B cell (primary cell): ENCODE results near the gene MICOS13. TPM values are rescaled to one million over a fixed set of nuclear protein-coding genes. Genes with fewer than 3 reads are reported as not detected.
A peak's percentile ranks its signal among the peaks of the same experiment; 100 is the strongest.
"Not testable (repeated sequence)": the region's sequence is repeated elsewhere in the genome, so short reads cannot be mapped to it uniquely, and the experiment has no call there.

Experiments used
- ATAC-seq: fragments of 200-7000 bp; cut with Tn5 transposase; one replicate; pipeline ENCODE4 v1.10.0; 2021; ENCODE audit warnings: low read depth, mild to moderate bottlenecking, moderate number of reproducible peaks, moderate library complexity
- CTCF ChIA-PET: fragments of 350-600 bp; sonication (Branson Sonifier 250); formaldehyde crosslinking; loops from one replicate; lab custom pipeline; 2021; ENCODE audit warnings: antibody characterized with exemption, inconsistent platforms; lab: Charles Lee
- POLR2A ChIA-PET: fragments of 350-600 bp; sonication (Branson Sonifier 250); formaldehyde crosslinking; loops from one replicate; lab custom pipeline; 2021; ENCODE audit warnings: antibody characterized with exemption; lab: Charles Lee
- DNase-seq: peaks from one replicate; pipeline ENCODE4 v3.0.0; 2013
- H2AFZ ChIP-seq: 2 replicates; pipeline ENCODE4 v1.6.1; 2012; ENCODE audit warnings: mild to moderate bottlenecking, low read depth, low read length; ENCODE audit not compliant: insufficient read depth, poor library complexity, severe bottlenecking
- H3K27ac ChIP-seq, 2 donors: 1 replicate in 1 of 2; 2 replicates in 1 of 2; pipeline ENCODE4 v1.5.1; 2012 to 2013; ENCODE audit warnings: low read length in 2 of 2, mild to moderate bottlenecking in 2 of 2, moderate library complexity in 1 of 2
- H3K27me3 ChIP-seq, 4 experiments: fragments of 200-600 bp in 1 of 4; sonication (generic) in 1 of 4; replicated peaks in 1 of 4; 1 replicate in 2 of 4; 2 replicates in 2 of 4; pipeline versions ENCODE4 v1.6.1 to v1.7.0; 2013 to 2016; ENCODE audit warnings: low read length in 3 of 4, mild to moderate bottlenecking in 2 of 4, mixed read lengths in 1 of 4, moderate library complexity in 1 of 4; ENCODE audit not compliant: insufficient read depth in 4 of 4, control insufficient read depth in 3 of 4; ENCODE audit errors: control extremely low read depth in 1 of 4
- H3K36me3 ChIP-seq, 2 experiments: replicated peaks in 1 of 2; 1 replicate in 1 of 2; 2 replicates in 1 of 2; pipeline versions ENCODE4 v1.6.1 to v1.7.1; 2013; ENCODE audit warnings: low read length in 1 of 2; ENCODE audit not compliant: insufficient read depth in 2 of 2, control insufficient read depth in 1 of 2; ENCODE audit errors: control extremely low read depth in 1 of 2, extremely low read depth in 1 of 2
- H3K4me1 ChIP-seq, 2 donors: fragments of 200-600 bp in 1 of 2; sonication (generic) in 1 of 2; 1 replicate in 1 of 2; 2 replicates in 1 of 2; pipeline versions ENCODE4 v1.5.1 to v1.6.1; 2013 to 2017; ENCODE audit warnings: low read length in 2 of 2; ENCODE audit not compliant: control insufficient read depth in 2 of 2, insufficient read depth in 2 of 2
- H3K4me2 ChIP-seq: replicated peaks from 2 replicates; pipeline ENCODE3; 2012; ENCODE audit warnings: mild to moderate bottlenecking, low read depth, low read length; ENCODE audit not compliant: poor library complexity, severe bottlenecking
- H3K4me3 ChIP-seq, 5 experiments: fragments of 200-600 bp in 1 of 5; sonication (generic) in 1 of 5; 1 replicate in 3 of 5; 2 replicates in 2 of 5; pipeline versions ENCODE4 v1.5.1 to v1.7.0; 2011 to 2016; ENCODE audit warnings: low read length in 4 of 5, mild to moderate bottlenecking in 4 of 5, low read depth in 2 of 5, control low read depth in 1 of 5, moderate library complexity in 1 of 5; ENCODE audit not compliant: insufficient read depth in 1 of 5; ENCODE audit errors: control extremely low read depth in 1 of 5, extremely low read depth in 1 of 5
- H3K79me2 ChIP-seq: fragments of 200-600 bp; sonication (generic); one replicate; pipeline ENCODE4 v1.6.0; 2016; ENCODE audit warnings: low read length; ENCODE audit not compliant: control insufficient read depth, insufficient read depth
- H3K9ac ChIP-seq: fragments of 200-600 bp; sonication (generic); 2 replicates; pipeline ENCODE4 v1.6.1; 2017; ENCODE audit warnings: mild to moderate bottlenecking, low read length, moderate library complexity
- H3K9me3 ChIP-seq, 3 donors: one replicate each; pipeline versions ENCODE4 v1.6.1 to v1.7.1; 2013; ENCODE audit warnings: low read length in 2 of 3; ENCODE audit not compliant: control insufficient read depth in 2 of 3, insufficient read depth in 1 of 3; ENCODE audit errors: control extremely low read depth in 1 of 3
- H4K20me1 ChIP-seq: 2 replicates; pipeline ENCODE4 v1.6.0; 2012; ENCODE audit warnings: mild to moderate bottlenecking, low read length; ENCODE audit not compliant: insufficient read depth, control insufficient read depth, poor library complexity, severe bottlenecking
- H3K27ac Mint-ChIP-seq: one replicate; pipeline ENCODE4 v1.8.0; 2021; ENCODE audit warnings: mixed read lengths
- H3K27me3 Mint-ChIP-seq: one replicate; pipeline ENCODE4 v1.8.0; 2021; ENCODE audit warnings: mixed read lengths
- H3K4me1 Mint-ChIP-seq: one replicate; pipeline ENCODE4 v1.8.0; 2021; ENCODE audit warnings: mixed read lengths
- H3K4me3 Mint-ChIP-seq: one replicate; pipeline ENCODE4 v1.8.0; 2021; ENCODE audit warnings: mixed read lengths
- H3K9me3 Mint-ChIP-seq: one replicate; pipeline ENCODE4 v1.8.0; 2022; ENCODE audit warnings: mixed read lengths; ENCODE audit not compliant: insufficient read depth
- CTCF ChIP-seq: fragments of 200-600 bp; IDR thresholded peaks from one replicate; pipeline ENCODE4 v1.8.0; 2022; ENCODE audit warnings: antibody characterized with exemption, mild to moderate bottlenecking
- EZH2 ChIP-seq: IDR thresholded peaks from 2 replicates; pipeline ENCODE4 v1.6.1; 2012; ENCODE audit warnings: borderline replicate concordance, low read depth, mild to moderate bottlenecking, moderate library complexity, low read length; ENCODE audit not compliant: insufficient read depth, poor library complexity, severe bottlenecking
- WGBS: methylation state at CpG from one replicate; pipeline ENCODE4 v1.1.5; 2013; ENCODE audit warnings: missing lambda C conversion rate; ENCODE audit not compliant: insufficient coverage; 5-methylcytosine and 5-hydroxymethylcytosine counted together
- intact Hi-C: fragments of 100-400 bp; cut with micrococcal nuclease; formaldehyde crosslinking; loops from one replicate; pipeline ENCODE4 v1.10.0; 2022
- polyA plus RNA-seq: library from polyadenylated mRNA; depleted of rRNA; stranded (reverse); fragments of >200 nt; gene quantifications from 2 replicates; pipeline ENCODE4 v1.2.3, GENCODE V29; 2012
- total RNA-seq, 2 donors: library from RNA; stranded (reverse); fragments of 120-200 nt in 1 of 2; gene quantifications; 1 replicate in 1 of 2; 2 replicates in 1 of 2; pipeline versions ENCODE4 v1.2.3 to v1.2.4, GENCODE V29; 2013 to 2022

The MICOS13 gene
- total and polyA plus RNA-seq, 2 donors (not counting 1 experiment from before 2014, with no cell fraction given): 30.8 to 41.9 TPM

DNA sequence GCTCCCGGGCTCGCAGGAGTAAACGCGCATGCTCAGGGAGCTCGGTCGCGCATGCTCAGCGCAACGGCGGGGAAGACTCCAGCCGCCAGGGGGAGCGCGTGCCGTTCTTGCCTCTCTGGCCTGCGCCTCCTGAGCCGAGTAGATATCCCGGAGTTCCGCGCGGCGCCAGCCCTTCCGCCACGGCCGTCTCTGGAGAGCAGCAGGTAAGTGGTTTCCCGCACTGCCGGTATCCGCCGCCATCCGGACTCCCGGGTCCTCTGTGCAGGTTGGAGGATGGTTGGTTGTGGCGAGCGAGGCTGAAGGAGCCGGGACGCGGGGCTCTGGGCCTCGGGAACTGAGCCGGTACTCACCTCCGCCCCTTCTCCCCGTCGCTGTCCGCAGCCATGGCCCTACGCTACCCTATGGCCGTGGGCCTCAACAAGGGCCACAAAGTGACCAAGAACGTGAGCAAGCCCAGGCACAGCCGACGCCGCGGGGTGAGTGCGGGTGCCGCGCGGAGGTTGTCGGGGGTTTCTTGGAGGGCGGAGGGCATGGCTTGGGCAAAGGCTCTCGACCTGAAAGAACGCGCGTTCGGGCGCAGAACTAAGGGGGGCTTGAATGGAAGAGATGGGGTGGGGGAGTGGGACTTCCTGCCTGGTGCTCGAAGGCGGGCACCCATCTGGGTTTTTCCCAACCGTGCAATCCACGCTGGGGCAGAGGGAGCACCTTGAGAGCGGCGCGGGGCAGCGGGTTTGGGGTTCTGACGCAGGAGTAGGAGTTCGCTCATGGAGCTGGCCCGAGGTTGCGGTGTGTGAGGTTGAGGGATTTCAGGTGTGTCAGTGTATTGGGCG is 10.0 kb upstream of the MICOS13 start, which contains the start of gene RPL36:
RPL36 (plus strand) TSS at position 171 of the 830 bp plus-strand sequence; CDS start at position 384, 213 bp downstream.
- Mint-ChIP-seq H3K4me1 (peaks cover 43% of the 10 kb centered on the region), H3K9me3 (no peaks in the 10 kb centered on the region), H3K4me3 (peak within 1 kb of the TSS; percentile 94), H3K27me3 (no peaks in the 10 kb centered on the region), H3K27ac (peak within 1 kb of the TSS; percentile 93)
- Histone ChIP-seq H3K79me2 (peaks cover 41% of the 10 kb centered on the region), H3K4me2 (peak within 1 kb of the TSS; percentile 85), H3K27me3 (no peaks in the 10 kb centered on the region), H3K9me3 (peaks cover 0 to 12% (median 0%) of the 10 kb centered on the region in 3 donors), H3K4me3 (peak within 1 kb of the TSS; percentile 27 to 98 (median 93)), H2AFZ (peak within 1 kb of the TSS; percentile 86), H3K27ac (peak within 1 kb of the TSS; percentile 88 to 89), H3K4me1 (peaks cover 14 to 39% of the 10 kb centered on the region in 2 donors), H3K36me3 (peaks cover 0 to 37% of the 10 kb centered on the region in 2 experiments), H3K9ac (peak within 1 kb of the TSS; percentile 93), H4K20me1 (peaks cover 52% of the 10 kb centered on the region)
- under 1% methylated on average over 70 of the region's 73 CpGs for WGBS
- TF ChIP-seq EZH2 (no peak), CTCF (peak; percentile 94)
- ChIA-PET CTCF (interaction anchor here (0.6 to 3.1 kb wide), 11 partner anchors 9 to 1613 kb away, joined by 3 to 31 read pairs (median 3); partner anchors contain the start of genes CATSPERD, LONP1, SAFB and SAFB2), POLR2A (interaction anchor here (0.6 to 2.7 kb wide), 5 partner anchors 26 to 721 kb away, joined by 3 to 12 read pairs (median 10); partner anchors contain the start of genes CATSPERD, KDM4B, LONP1 and SAFB)
- peak; percentile 52 for ATAC-seq
- peak; percentile 99 for DNase-seq
- intact Hi-C loops: loop anchor here (1.0 to 5.0 kb wide), 4 partner anchors 10 to 968 kb away; partner anchors contain the start of genes CATSPERD, DPP9, LONP1 and MICOS13

- not testable (repeated sequence) for ATAC-seq, H3K27me3 ChIP-seq, H3K4me2 ChIP-seq, H3K9me3 Mint-ChIP-seq, H3K27me3 Mint-ChIP-seq, H3K9ac ChIP-seq, H3K27ac ChIP-seq, H3K4me3 ChIP-seq, H2AFZ ChIP-seq
- ChIA-PET POLR2A (interaction anchor here (1.9 kb wide), 1 partner anchor 32 kb away, joined by 10 read pairs; the partner anchor contains the start of genes CATSPERD and LONP1), CTCF (interaction anchor here (1.5 to 2.2 kb wide), 2 partner anchors 62 to 66 kb away, joined by 5 to 6 read pairs; partner anchors contain the start of genes SAFB and SAFB2)
- Mint-ChIP-seq H3K4me3 (peak overlapping the region; percentile 34), H3K27ac (peak overlapping the region; percentile 16), H3K4me1 (peaks cover 43% of the 10 kb centered on the region)
- H3K9me3 ChIP-seq: peaks cover 0 to 12% (median 0%) of the 10 kb centered on the region in 3 donors
- peaks cover 14 to 39% of the 10 kb centered on the region in 2 donors for H3K4me1 ChIP-seq
- peaks cover 32% of the 10 kb centered on the region for H4K20me1 ChIP-seq
- peaks cover 0 to 20% of the 10 kb centered on the region in 2 experiments for H3K36me3 ChIP-seq
- WGBS: 100% methylated on average over 2 of the region's 13 CpGs
- peak; percentile 43 for DNase-seq
- H3K79me2 ChIP-seq: peaks cover 32% of the 10 kb centered on the region
- intact Hi-C loops: loop anchor here (5.0 to 10.0 kb wide), 2 partner anchors 1659 to 1924 kb away; partner anchors contain the start of genes APBA3, ARHGEF18 and MRPL54
Measured at GRCh38 chr19:5688262-5688881, 8.1 kb upstream of the MICOS13 start.
